Suprapubic skin (tissue), 4 donors: ENCODE results near the gene KRTAP4-2. TPM values are rescaled to one million over a fixed set of nuclear protein-coding genes. Genes with fewer than 3 reads are reported as not detected.
"Not testable (repeated sequence)": the region's sequence is repeated elsewhere in the genome, so short reads cannot be mapped to it uniquely, and the experiment has no call there.

Source experiments
- DNase-seq, 2 donors: peaks; one replicate each; pipeline ENCODE4 v3.0.0-alpha.2; 2019; ENCODE audit warnings: low spot score in 2 of 2
- H3K27ac ChIP-seq: fragments of 200-600 bp; sonication (generic); one replicate; pipeline ENCODE4 v1.5.1; 2019
- H3K27me3 ChIP-seq: fragments of 200-600 bp; sonication (generic); one replicate; pipeline ENCODE4 v1.5.1; 2019
- H3K36me3 ChIP-seq: fragments of 200-600 bp; sonication (generic); one replicate; pipeline ENCODE4 v1.5.1; 2019
- H3K4me1 ChIP-seq: fragments of 200-600 bp; sonication (generic); one replicate; pipeline ENCODE4 v1.5.1; 2019
- H3K4me3 ChIP-seq: fragments of 200-600 bp; sonication (generic); one replicate; pipeline ENCODE4 v1.5.1; 2019; ENCODE audit warnings: mild to moderate bottlenecking
- H3K9me3 ChIP-seq: fragments of 200-600 bp; sonication (generic); one replicate; pipeline ENCODE4 v1.5.1; 2019
- CTCF ChIP-seq, 2 donors: fragments of 200-600 bp in 1 of 2; fragments of 450-650 bp in 1 of 2; sonication (generic) in 1 of 2; IDR thresholded peaks; one replicate each; pipeline ENCODE4 v1.5.1; 2016 to 2019; ENCODE audit warnings: antibody characterized with exemption in 2 of 2, mild to moderate bottlenecking in 1 of 2, moderate library complexity in 1 of 2
- EP300 ChIP-seq: sonication (generic); formaldehyde crosslinking; IDR thresholded peaks from one replicate; pipeline ENCODE4 v1.6.1; 2017; ENCODE audit warnings: antibody characterized with exemption
- POLR2A ChIP-seq, 2 donors: fragments of 450-650 bp; IDR thresholded peaks; one replicate each; pipeline ENCODE4 v1.6.1; 2017; ENCODE audit warnings: antibody characterized with exemption in 2 of 2, mild to moderate bottlenecking in 2 of 2, moderate library complexity in 2 of 2
- POLR2AphosphoS5 ChIP-seq, 3 donors: sonication (generic); formaldehyde crosslinking; IDR thresholded peaks; one replicate each; pipeline ENCODE4 v1.6.1; 2017; ENCODE audit warnings: antibody characterized with exemption in 3 of 3
- WGBS: methylation state at CpG from one replicate; pipeline ENCODE4 v1.1.5; 2018; 5-methylcytosine and 5-hydroxymethylcytosine counted together
- total RNA-seq, 4 donors: library from RNA; depleted of rRNA; stranded (reverse); fragments of >200 nt; gene quantifications; one replicate each; pipeline ENCODE4 v1.1.0, GENCODE V29; 2016

KRTAP4-2 gene
- total RNA-seq, 4 donors from 2014 or later, result 16.1 to 86.3 (median 16.3) TPM; not detected in 1

GRCh38 chr17:41153856-41154255 lies 24.2 kb downstream of the KRTAP4-2 start:
- WGBS, result 42% methylated on average over 2 of the region's 2 CpGs
- Histone ChIP-seq H3K36me3 (no peaks in the 10 kb centered on the region), H3K4me3 (no peak overlapping the region), H3K27ac (no peak overlapping the region), H3K4me1 (no peaks in the 10 kb centered on the region), H3K27me3 (peaks cover 3% of the 10 kb centered on the region), H3K9me3 (no peaks in the 10 kb centered on the region)
- DNase-seq, result no peak
- no peak for TF ChIP-seq EP300
- TF ChIP-seq CTCF (IDR thresholded peaks at IDR 0.05), result no peak
- TF ChIP-seq POLR2A (IDR thresholded peaks at IDR 0.05), result no peak
- TF ChIP-seq POLR2AphosphoS5 (IDR thresholded peaks at IDR 0.05), result no peak

- no peaks in the 10 kb centered on the region for H3K27me3 ChIP-seq
Measured at GRCh38 chr17:41151525-41151924, 26.5 kb downstream of the KRTAP4-2 start.

GRCh38 chr17:41150026-41150425 lies 28.0 kb downstream of the KRTAP4-2 start:
- Histone ChIP-seq H3K36me3 (no peaks in the 10 kb centered on the region), H3K27me3 (no peaks in the 10 kb centered on the region), H3K4me1 (no peaks in the 10 kb centered on the region), H3K27ac (no peak overlapping the region), H3K4me3 (no peak overlapping the region), H3K9me3 (no peaks in the 10 kb centered on the region)
- DNase-seq, result no peak
- WGBS, result 83% methylated on average over 4 of the region's 4 CpGs
- TF ChIP-seq EP300 (no peak), POLR2AphosphoS5 (IDR thresholded peaks at IDR 0.05) (no peak)

More at GRCh38 chr17:41151525-41151924, 26.5 kb downstream of the KRTAP4-2 start:
- H3K36me3 ChIP-seq, result no peaks in the 10 kb centered on the region
- no peak overlapping the region for H3K27ac ChIP-seq
- no peaks in the 10 kb centered on the region for H3K9me3 ChIP-seq
- TF ChIP-seq EP300, result no peak
- no peak for TF ChIP-seq CTCF (IDR thresholded peaks at IDR 0.05)
- no peak for TF ChIP-seq POLR2A (IDR thresholded peaks at IDR 0.05)
- no peak for TF ChIP-seq POLR2AphosphoS5 (IDR thresholded peaks at IDR 0.05)
- 72% methylated on average over 2 of the region's 2 CpGs for WGBS
- no peaks in the 10 kb centered on the region for H3K4me1 ChIP-seq
- no peak overlapping the region for H3K4me3 ChIP-seq
- no peak for DNase-seq

GRCh38 chr17:41149652-41149985 lies 28.4 kb downstream of the KRTAP4-2 start, which contains the start of gene KRTAP4-5:
TSS of gene KRTAP4-5 (minus strand) at chr17:41149825. CDS start at chr17:41149767, 58 bp downstream.
- Histone ChIP-seq H3K36me3 (no peaks in the 10 kb centered on the region), H3K9me3 (no peaks in the 10 kb centered on the region), H3K27me3 (no peaks in the 10 kb centered on the region), H3K27ac (no peak within 1 kb of the TSS), H3K4me1 (no peaks in the 10 kb centered on the region), H3K4me3 (no peak within 1 kb of the TSS)
- 48% methylated on average over 2 of the region's 2 CpGs for WGBS
- no peak for DNase-seq
- TF ChIP-seq EP300 (no peak), POLR2A (IDR thresholded peaks at IDR 0.05) (no peak), CTCF (IDR thresholded peaks at IDR 0.05) (no peak), POLR2AphosphoS5 (IDR thresholded peaks at IDR 0.05) (no peak)

- not testable (repeated sequence) for H3K9me3 ChIP-seq, H3K4me1 ChIP-seq, H3K4me3 ChIP-seq, H3K27ac ChIP-seq, DNase-seq, H3K27me3 ChIP-seq, H3K36me3 ChIP-seq
- 86% methylated on average over 10 of the region's 10 CpGs for WGBS
Measured at GRCh38 chr17:41148971-41149651, 28.9 kb downstream of the KRTAP4-2 start.

- no peaks in the 10 kb centered on the region for H3K36me3 ChIP-seq
- no peak overlapping the region for H3K4me3 ChIP-seq
- peaks cover 9% of the 10 kb centered on the region for H3K9me3 ChIP-seq
- H3K27ac ChIP-seq, result no peak overlapping the region
- DNase-seq, result no peak
- H3K4me1 ChIP-seq, result no peaks in the 10 kb centered on the region
- no peaks in the 10 kb centered on the region for H3K27me3 ChIP-seq
- WGBS, result 71% methylated on average over 2 of the region's 2 CpGs
- TF ChIP-seq EP300 (no peak), CTCF (IDR thresholded peaks at IDR 0.05) (no peak), POLR2AphosphoS5 (IDR thresholded peaks at IDR 0.05) (no peak), POLR2A (IDR thresholded peaks at IDR 0.05) (no peak)
Measured at GRCh38 chr17:41147531-41148204, 30.4 kb downstream of the KRTAP4-2 start.
